GM19452 (cell line): ENCODE measurements around the gene DLGAP5.

Source experiments
- ATAC-seq: cut with Tn5 transposase; IDR thresholded peaks from one replicate; pipeline ENCODE4 v1.9.1; 2021; ENCODE audit not compliant: unreplicated experiment

The DLGAP5 gene, protein sequence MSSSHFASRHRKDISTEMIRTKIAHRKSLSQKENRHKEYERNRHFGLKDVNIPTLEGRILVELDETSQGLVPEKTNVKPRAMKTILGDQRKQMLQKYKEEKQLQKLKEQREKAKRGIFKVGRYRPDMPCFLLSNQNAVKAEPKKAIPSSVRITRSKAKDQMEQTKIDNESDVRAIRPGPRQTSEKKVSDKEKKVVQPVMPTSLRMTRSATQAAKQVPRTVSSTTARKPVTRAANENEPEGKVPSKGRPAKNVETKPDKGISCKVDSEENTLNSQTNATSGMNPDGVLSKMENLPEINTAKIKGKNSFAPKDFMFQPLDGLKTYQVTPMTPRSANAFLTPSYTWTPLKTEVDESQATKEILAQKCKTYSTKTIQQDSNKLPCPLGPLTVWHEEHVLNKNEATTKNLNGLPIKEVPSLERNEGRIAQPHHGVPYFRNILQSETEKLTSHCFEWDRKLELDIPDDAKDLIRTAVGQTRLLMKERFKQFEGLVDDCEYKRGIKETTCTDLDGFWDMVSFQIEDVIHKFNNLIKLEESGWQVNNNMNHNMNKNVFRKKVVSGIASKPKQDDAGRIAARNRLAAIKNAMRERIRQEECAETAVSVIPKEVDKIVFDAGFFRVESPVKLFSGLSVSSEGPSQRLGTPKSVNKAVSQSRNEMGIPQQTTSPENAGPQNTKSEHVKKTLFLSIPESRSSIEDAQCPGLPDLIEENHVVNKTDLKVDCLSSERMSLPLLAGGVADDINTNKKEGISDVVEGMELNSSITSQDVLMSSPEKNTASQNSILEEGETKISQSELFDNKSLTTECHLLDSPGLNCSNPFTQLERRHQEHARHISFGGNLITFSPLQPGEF

DNA sequence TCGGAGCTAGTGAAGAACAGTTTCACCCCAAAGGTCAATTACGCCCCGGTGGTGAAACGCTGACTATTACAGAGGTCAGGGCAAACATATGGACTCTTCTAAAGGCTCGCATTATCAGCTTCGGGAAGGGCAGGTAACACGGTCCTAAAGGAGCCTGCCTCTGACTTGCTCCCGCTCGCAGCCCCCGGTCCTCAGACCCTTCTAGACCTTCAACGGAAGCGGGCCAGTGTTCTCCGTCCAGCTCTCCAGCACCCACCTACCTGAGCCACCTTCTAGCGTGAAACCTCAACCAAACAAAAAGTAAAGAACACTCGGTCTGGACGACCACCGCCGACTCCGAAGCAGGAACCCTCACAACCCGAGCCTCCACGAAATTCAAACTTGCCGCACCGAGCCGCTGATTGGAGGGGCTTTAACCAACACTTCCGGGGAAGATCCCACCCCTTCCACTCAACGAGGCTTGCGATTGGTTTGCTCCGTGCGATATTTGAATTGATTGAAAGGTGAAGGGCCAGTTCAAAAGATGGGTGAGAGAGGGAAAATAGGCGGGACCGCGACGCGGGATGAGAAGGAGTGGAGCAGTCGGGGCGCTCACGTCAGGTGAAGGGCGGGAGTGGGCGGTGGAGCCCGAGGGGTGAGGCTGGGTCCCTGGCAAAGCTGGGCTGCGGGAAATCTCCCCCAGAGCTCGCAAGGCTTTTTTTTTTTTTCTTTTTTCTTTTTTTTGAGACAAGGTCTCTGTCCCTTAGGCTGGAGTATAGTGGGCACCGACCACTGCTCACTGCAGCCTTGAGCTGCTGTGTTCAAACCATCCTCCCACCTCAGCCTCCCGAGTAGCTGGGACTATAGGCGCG lies at the start of gene DLGAP5:
DLGAP5 (minus strand) TSS at position 383 of the 851 bp plus-strand sequence. CDS start 2,406 bp downstream, outside the sequence.
- peak; percentile 95 for ATAC-seq

DNA sequence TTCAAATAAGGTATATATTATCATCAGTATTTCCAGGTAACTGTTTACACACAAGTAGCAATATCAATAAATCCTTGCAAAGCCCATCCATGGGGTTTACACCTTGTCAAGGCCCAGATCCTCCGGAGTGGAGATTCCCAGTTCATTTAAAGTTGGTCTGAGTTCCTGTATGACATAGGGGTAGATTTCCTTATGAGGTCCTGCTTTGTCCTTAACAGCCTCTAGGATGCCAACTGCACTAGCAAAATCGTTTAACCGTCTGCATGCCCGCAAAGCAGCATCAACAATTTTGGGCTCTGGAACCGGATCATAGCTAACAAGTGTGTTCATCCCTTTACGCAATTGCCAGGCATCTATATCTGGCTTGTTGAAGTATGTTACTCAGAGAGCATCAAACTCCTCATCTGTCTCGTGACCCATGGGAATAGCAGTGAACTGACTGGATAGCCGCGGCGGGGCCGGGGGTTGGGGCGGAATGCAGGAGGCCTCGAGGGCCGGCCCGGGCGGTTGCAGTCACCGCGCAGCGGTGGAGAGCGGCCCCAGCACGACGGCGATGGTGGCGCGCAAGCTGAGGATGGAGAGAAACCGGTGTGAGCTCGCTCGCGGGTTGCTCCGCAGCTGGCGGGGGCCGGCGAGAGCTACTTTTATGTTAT lies 49.3 kb upstream of the DLGAP5 start:
- no peak for ATAC-seq

DNA sequence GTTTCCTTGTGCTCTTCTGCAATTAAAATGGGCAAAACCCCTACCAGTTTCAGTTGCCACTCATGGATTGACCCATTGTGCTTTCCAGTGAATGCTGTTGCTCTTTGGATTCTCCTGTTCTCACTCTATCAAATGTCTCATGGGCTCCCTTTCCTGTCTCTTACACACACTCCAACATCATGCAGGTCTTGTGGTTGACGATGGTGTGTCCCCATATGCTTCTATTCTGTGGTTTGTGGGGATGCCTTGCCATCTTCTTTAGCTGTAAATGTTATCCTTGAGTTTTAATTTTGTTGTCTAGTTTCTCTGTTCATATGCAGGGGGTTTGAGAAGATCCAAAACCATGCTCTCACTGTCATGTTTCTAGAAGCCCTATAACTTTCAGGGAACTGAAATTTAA lies 47.9 kb upstream of the DLGAP5 start:
- no peak for ATAC-seq

DNA sequence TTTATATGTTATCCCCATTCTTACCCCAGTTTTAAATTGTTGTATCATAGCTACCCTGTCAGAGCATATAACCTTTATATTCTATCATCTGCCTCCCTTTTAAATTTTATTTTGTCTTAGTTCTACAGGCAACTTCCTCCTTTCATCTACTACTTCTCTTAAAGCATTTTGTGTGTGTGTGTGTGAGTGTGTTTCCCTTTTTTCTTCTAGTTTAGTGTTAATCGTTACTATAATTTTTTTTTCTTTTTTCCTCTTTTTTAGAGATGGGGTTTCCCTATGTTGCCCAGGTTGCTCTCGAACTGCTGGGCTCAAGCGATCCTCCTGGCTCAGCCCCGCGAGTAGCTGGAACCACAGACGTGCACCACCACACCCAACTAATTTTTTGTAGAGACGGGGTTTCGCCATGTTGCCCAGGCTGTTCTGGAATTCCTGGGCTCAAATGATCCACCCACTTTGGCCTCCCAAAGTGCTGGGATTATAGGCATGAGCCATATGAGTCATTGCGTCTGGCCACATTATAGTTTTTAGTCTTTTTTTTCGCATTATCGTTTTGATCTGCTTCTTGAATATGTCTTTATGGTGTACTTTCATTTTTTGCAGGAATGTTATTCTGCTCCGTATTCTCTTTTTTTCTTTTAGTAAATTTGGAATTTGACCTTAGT lies 46.8 kb upstream of the DLGAP5 start:
- ATAC-seq: no peak

DNA sequence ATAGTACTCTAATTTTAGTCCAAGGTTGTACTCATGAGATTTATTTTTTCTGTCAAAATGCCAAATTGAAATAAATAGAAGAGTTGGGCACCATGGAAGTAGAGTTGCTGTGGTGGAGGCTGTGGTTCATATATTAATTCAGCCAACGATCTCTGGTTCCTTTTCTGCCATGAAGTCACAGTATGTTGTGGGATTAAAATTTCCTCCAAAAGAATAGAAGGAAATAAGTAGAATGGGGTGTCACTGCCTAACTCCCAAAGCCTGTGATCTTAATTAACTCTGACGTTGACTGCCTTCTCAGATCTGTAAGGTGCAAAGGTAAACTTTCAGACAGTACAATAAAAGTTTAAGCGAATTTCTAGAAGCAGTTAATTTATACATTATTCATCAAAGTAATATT lies 42.2 kb upstream of the DLGAP5 start:
- ATAC-seq: no peak

DNA sequence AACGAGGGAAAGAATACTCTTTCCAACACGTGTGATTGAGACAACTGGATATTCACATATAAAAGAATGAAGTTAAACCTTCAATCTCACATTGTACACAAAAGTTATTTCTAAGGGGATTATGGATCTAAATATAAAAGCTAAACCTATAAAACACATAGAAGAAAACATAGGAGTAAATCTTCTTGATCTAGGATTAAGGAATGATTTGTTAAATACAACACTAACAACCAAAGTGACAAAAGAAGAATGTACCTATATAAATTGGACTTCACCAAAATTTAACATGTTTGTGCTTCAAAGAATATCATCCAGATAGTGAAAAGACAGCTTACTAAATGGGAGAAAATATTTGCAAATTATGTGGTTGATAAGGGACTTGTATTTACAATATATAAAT lies 36.9 kb upstream of the DLGAP5 start:
- ATAC-seq: no peak

DNA sequence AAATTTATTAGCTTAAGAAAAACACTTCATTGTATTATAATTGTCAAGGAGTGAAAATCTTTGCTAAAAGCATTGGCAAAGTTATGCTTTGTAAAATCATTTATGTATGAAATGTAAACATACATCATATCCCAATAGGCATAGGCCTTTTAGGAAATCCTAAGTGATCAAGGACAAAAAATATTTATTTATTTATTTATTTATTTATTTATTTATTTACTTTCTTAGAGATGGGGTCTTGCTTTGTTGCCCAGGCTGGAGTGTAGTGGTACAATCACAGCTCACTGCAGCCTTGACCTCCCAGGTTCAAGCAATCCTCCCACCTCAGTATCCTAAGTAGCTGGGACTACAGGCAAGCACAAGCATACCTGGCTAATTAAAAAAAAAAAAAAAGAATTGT lies 32.0 kb upstream of the DLGAP5 start:
- ATAC-seq: no peak

DNA sequence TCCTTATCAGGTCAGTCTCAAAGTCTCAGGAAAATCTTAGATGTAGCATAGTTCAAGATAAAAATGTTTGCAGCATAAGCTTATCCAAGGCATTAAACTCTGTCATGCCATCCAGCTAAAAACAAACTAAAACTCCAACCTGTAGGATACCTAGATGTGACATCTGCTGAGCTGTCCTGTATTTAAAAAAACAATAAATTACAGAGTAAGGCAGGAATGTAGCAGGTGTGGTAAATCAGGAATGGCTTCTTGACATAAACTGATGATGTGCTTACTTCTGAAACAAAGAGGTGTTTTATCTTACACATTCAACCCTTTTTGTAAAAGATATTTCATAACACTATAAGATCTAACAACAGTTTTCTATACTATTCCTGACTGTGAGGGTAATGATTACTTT lies 30.6 kb upstream of the DLGAP5 start:
- ATAC-seq: no peak

DNA sequence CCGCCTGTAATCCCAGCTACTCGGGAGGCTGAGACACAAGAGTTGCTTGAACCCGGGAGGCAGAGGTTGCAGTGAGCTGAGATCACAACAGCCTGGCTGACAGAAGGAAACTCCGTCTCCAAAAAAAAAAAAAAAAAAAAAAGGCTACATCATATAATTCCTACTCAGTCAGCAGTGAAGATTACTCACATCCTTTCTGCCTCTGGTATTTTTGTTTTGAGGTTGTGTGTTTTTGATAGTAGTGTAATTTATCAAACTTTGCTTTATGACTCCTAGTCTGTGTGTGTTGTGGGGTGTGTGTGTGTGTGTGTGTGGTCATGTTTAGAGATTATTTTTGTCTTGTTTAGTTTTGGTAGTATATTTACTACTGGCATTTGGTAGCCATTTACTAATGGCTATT lies 29.8 kb upstream of the DLGAP5 start:
- ATAC-seq: no peak

DNA sequence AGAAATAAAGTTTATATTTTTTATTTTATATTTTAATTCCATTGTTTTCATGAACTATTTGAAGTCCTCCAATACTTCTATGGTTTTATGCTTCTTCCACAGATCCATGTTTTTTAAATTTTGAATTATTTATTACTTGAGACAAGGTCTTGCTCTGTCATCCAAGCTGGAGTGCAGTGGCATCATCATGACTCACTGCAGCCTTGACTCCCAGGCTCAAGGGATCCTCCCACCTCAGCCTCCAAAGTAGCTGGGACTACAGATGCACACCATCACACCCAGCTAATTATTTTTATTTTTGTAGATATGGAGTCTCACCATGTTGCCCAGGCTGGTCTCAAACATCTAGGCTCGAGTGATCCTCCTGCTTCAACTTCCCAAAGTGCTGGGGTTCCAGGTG lies 28.8 kb upstream of the DLGAP5 start:
- no peak for ATAC-seq

DNA sequence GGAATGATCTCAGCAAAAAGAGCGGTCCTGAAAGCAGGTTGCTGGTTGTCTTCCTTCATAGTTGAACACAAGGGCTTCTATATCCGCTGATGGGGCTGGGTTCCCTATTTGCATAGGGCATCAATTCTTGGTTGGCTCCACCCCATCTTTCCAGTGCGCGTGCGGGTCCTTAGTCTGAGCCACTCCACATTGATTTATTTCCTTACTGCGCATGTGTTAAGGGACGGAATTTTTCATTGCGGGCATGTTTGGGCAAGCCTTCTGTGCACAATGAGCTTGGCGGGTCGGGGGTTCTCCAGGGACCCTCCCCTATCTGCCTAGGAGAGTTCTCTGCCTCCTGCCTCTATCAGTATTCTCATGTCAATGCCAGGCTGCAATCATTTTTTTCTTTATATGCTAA lies 21.2 kb upstream of the DLGAP5 start:
- ATAC-seq: no peak

DNA sequence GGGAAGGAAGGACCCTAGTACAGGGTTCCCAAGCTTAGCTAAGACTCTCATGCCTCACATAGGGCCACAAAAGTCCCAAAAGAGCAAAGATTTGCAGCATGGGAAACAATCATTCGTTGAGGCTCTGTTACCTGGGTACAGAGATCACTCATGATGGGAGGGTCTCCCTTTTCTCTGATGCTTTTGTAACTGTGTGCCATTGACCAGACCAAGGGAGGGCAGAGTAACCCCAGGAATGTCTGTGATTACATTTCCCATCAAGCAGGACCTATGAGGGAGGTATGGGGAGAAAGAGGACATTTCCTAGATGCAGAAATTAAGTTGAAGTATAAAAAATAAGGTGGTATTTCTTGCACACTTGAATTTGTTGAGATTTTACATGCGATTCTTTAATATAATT lies 16.4 kb upstream of the DLGAP5 start:
- ATAC-seq: no peak

DNA sequence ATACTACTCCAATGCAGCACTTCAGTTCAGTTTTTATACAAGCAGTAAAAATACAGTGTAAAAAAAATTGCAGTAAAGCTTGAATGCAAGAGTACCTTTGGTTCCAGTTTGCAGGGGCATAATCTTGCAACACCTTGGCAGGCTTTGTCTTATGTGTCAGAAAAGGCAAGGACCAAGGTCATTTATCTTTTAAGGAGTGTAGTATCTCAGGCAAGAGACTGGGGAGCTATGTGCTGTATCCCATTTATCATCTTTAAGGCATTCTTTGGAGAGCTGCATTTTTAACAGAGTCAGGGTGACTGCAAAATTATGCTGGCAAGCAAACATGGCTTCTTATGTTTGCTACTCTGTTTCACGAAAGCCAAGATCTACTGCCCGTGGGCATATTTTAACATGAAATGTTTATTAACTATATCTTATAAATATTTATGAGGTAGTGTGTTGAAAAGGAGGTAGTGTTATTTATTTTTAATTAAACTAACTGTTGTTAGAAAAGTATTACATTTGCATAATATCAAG lies 14.8 kb upstream of the DLGAP5 start:
- ATAC-seq: no peak

DNA sequence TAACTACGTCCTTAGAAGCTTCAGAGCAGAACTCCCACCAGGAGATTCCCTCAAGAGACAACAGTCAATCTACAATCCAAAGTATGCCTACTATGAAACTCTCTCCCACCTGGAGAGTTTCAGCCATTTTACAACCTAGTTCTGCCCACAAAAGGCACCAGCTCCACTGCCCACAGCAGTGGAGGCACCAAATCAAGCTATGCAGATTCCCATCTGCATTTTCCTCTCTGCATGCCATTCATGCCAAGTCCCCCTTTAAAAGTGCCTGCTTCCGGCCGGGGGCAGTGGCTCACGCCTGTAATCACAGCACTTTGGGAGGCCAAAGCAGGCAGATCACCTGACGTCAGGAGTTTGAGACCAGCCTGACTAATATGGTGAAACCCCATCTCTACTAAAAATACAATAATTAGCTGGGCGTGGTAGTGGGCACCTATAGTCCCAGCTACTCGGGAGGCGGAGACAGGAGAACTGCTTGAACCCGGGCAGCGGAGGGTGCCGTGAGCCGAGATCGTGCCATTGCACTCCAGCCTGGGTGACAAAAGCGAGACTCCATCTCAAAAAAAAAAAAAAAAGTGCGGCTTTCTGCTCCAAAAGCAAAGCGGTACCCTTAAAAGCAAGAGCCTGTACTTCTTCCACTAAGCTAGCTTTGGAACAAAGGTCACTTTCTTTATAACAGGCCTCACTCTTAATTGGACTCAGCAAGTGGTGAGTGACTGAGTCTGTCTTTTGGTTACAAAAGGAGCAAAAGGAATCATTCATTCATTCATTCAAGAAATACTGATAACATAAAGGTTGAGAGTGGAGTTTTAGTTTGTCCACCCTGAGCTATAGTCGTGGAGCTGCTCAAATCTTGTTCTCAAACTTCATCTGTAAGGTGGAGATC lies 10.1 kb upstream of the DLGAP5 start:
- ATAC-seq: no peak

DNA sequence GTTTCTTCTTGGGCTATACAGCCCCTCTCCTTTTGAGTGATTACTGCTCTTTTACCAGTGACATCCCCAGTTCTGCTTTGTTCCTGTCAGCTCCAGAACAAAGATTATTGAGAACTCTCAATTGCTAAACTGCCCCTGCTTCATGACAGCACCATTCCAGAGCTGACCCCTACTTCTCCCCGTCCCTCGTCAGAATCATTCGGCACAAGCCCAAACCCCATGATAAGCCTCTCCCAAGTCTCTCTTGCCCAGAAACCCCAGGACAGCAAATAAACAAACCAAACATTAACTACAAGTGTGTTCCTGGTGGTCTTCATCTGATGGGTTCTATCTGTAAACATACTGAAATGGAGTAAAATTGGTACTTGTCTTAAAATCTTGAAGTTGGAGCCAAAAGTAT lies 9.3 kb upstream of the DLGAP5 start:
- no peak for ATAC-seq

DNA sequence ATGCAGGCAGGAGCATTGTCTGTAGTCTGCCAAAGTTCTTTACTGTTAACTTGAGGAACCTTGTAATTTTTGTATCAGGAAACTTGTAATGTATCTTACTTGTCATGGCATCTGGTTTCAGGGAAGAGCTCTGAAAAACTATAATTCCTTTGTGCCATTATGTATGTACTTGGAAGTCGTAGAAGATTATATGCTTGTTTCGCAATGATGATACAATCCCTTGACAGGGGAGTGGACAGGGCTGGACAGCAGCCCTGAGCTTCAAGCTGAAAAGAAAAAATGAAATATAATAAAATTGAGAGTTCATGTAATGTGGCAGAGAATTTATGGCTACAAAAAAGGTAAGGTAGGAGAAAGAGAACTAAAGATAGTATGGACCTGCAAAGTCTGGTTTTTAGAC lies 7.4 kb upstream of the DLGAP5 start:
- no peak for ATAC-seq

DNA sequence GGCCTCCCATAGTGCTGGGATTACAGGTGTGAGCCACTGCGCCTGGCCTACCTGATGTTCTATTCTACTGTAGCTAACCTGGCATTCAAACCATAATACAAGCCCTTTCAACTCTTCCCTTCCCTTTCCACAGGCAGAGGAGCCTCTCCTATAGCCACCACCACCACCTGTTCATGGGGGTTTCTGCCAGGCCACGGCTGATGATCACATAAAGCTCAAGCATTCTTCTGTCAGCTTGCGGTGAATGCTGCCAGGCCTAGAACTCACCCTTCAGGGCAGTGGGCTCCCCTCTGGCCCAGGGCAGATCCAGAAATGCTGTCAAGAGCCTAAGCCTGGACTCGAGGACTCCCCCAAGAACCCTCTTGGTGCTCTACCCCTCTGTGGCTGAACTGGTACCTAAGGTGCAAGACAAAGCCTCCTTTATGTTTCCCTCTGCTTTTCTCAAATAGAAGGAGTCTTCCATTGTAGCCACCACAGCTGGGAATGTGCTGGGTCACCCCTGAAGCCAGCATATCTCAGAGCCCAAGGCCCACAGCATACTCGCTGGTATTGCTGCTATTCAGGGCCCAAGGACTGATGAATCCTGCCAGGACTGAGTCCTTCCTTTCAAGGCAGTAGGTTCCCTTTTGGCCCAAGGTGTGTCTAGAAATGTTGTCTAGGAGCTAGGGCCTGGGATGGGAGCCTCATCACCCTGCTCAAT lies 3.4 kb upstream of the DLGAP5 start:
- ATAC-seq: no peak

DNA sequence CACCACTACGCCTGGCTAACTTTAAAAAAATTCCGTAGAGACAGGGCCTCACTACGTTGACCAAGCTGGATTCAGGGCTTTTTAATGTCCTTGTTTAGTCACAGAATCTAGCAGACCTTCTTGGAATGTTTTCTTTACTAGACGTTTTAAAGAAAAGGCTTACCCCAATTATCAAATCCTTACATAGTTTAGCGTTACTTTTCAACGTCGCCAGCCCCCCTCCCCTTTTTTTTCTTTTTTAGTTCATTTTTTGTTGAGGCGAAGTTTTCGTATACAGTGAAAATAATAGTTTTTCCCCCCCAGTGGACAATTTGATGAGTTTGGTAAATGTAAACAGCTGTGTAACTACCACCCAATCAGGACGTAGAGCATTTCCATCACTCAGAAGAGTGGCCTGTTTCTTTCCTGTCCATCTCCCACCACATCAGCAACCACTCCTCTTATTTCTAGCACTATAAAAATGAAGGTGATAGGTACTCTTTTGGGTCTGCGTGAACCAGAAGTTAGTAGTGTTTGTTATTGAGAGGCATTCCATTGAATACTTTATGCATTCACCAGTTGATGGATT lies 753 bp upstream of the DLGAP5 start:
- ATAC-seq: no peak
